Activated CD4-positive, alpha-beta T cell treated with anti-CD3 and anti-CD28 coated beads for 36 hours (primary cell): Measurements from ENCODE around the gene DQX1. TPM values are rescaled to one million over a fixed set of nuclear protein-coding genes. Genes with fewer than 3 reads are reported as not detected.

ENCODE experiments used
- ATAC-seq: fragments of 200-7000 bp; cut with Tn5 transposase; one replicate; pipeline ENCODE4 v1.10.0; 2021; ENCODE audit warnings: mild to moderate bottlenecking, moderate library complexity
- CTCF ChIA-PET: fragments of 350-600 bp; sonication (Branson Sonifier 250); formaldehyde crosslinking; loops from one replicate; lab custom pipeline; 2021; ENCODE audit warnings: antibody characterized with exemption; lab: Charles Lee
- POLR2A ChIA-PET: fragments of 350-600 bp; sonication (Branson Sonifier 250); formaldehyde crosslinking; loops from one replicate; lab custom pipeline; 2021; ENCODE audit warnings: antibody characterized with exemption, inconsistent platforms; lab: Charles Lee
- DNase-seq: peaks from one replicate; pipeline ENCODE4 v3.0.0-alpha.2; 2020
- H3K27ac Mint-ChIP-seq: one replicate; pipeline ENCODE4 v1.8.0; 2021; ENCODE audit warnings: mixed read lengths
- H3K27me3 Mint-ChIP-seq: one replicate; pipeline ENCODE4 v1.8.0; 2021; ENCODE audit warnings: mixed read lengths
- H3K36me3 Mint-ChIP-seq: one replicate; pipeline ENCODE4 v1.8.0; 2021; ENCODE audit warnings: low read depth, mixed read lengths
- H3K4me1 Mint-ChIP-seq: one replicate; pipeline ENCODE4 v1.8.0; 2021; ENCODE audit warnings: mixed read lengths
- H3K4me3 Mint-ChIP-seq: one replicate; pipeline ENCODE4 v1.8.0; 2021; ENCODE audit warnings: mild to moderate bottlenecking, moderate library complexity, mixed read lengths
- H3K9me3 Mint-ChIP-seq: one replicate; pipeline ENCODE4 v1.8.0; 2021; ENCODE audit warnings: low read depth, mixed read lengths
- intact Hi-C, 2 experiments: fragments of 100-400 bp; cut with DNase I in 1 of 2; cut with micrococcal nuclease in 1 of 2; formaldehyde crosslinking; loops; one replicate each; pipeline versions ENCODE4 v1.14.2 to v1.15.1; 2022 to 2024; cut with DNase I, micrococcal nuclease
- total RNA-seq, 2 experiments: library from RNA; stranded (reverse); gene quantifications; one replicate each; pipeline ENCODE4 v1.2.3, GENCODE V29; 2021

The DQX1 gene
- total RNA-seq, 2 experiments from 2014 or later, result 0.40 to 0.41 TPM

DNA sequence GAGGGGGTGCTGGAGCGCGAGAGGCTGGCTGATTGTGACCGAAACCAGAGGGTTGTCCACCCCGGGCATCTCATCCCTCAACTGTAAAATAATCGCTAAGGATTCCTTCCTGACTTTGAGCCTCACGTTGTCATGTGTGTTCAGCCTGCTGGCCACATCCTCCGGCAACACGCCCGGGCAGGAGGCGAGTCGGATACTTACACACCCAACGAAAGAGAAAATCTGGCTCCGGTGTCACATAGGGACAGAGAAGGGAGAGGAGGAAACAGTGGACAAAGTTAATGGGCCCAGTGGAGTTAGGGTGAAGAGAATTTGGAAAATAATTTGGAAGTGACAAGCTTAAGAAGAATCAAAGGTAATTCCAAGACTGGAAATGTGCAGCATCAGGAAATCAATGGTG is 9.4 kb downstream of the DQX1 start:
- Mint-ChIP-seq H3K4me1 (peaks cover 14% of the 10 kb centered on the region), H3K4me3 (no peak overlapping the region), H3K9me3 (no peaks in the 10 kb centered on the region), H3K27me3 (peaks cover 66% of the 10 kb centered on the region), H3K27ac (no peak overlapping the region), H3K36me3 (peaks cover 8% of the 10 kb centered on the region)
- ATAC-seq (no peak), DNase-seq (no peak)
- ChIA-PET POLR2A (interaction anchor here (1.0 to 1.6 kb wide), 2 partner anchors 10 to 13 kb away, joined by 3 read pairs; partner anchors contain the start of genes AUP1 and HTRA2), CTCF (interaction anchor here (0.7 to 1.2 kb wide), 4 partner anchors 12 to 780 kb away, joined by 3 to 4 read pairs (median 3); no protein-coding TSS in a partner anchor)
- intact Hi-C loops, result no loop called here

DNA sequence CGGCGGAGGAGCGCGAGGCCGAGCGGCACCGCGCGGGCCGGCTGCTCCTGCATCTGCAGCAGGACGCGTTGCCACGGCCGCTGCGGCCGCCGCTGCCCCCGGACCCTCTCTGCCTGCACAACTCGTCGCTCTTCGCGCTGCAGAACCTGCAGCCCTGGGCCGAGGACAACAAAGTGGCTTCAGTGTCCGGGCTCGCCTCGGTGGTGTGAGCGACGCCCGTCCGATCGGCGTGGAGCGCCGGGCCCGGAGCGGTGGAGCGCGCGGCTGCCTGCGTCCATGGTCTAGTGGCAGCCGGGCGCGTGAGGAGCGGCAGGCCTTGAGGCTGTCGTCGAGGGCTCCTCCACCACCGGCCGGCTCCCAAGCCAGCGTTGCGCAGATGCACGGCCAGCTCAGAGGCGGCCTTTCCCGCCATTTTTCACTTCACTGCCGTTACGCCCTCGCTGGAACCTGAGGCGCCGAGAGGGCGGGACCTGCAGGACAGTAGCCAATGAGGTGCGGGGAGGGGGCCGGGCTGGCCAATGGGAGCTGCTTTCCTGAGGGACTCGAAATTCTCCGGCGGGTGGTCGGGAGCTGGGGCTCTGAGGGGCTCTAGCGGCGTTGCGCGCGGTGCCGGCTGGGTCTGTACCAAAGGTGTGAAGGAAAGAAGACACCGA is 9.9 kb downstream of the DQX1 start:
- peaks cover 8% of the 10 kb centered on the region for H3K36me3 Mint-ChIP-seq
- peaks cover 14% of the 10 kb centered on the region for H3K4me1 Mint-ChIP-seq
- POLR2A ChIA-PET, result interaction anchor here (1.0 to 1.6 kb wide), 4 partner anchors 9 to 58 kb away, joined by 3 to 4 read pairs (median 3); partner anchors contain the start of genes AUP1, DQX1, HTRA2 and WBP1
- CTCF ChIA-PET, result interaction anchor here (0.6 to 1.3 kb wide), 6 partner anchors 13 to 1266 kb away, joined by 3 to 4 read pairs (median 3); no protein-coding TSS in a partner anchor
- H3K27me3 Mint-ChIP-seq, result peaks cover 70% of the 10 kb centered on the region
- H3K27ac Mint-ChIP-seq, result no peak overlapping the region
- intact Hi-C loops, result loop anchor here in 1 of 2 experiments (2.0 kb wide), 1 partner anchor 39 kb away; the partner anchor contains the start of gene DOK1
- no peaks in the 10 kb centered on the region for H3K9me3 Mint-ChIP-seq
- DNase-seq (peak; percentile 84), ATAC-seq (peak; percentile 85)
- peak overlapping the region; percentile 46 for H3K4me3 Mint-ChIP-seq

DNA sequence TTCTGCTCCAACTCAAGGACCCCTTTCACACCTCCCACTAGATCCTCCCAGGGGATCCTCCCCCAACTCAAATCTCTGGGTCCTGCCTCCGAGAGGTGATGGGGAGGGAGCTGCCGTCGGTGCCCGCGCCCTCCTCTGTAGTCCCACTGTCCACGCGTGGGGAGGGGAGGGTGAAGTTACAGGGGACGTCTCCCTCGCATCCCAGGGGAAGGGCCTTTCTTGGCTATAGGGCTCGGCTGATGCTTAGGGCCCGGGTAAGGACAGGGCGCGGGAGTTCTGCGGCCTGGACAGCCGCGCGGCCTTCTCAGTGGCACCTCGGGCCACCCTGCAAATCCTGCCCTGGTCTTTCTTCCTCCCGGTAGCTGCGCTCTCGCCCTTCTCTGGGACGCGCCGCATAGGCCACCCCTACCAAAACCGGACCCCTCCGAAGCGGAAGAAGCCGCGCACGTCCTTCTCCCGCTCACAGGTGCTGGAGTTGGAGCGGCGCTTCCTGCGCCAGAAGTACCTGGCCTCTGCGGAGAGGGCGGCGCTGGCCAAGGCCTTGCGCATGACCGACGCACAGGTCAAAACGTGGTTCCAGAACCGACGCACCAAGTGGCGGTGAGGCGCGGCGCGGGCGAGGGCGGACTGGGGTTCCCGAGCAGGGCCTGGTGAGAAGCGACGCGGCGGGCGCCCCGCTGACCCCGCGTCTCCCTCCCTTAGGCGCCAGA is 10.6 kb downstream of the DQX1 start:
- intact Hi-C loops, result loop anchor here in 1 of 2 experiments (2.0 kb wide), 1 partner anchor 39 kb away; the partner anchor contains the start of gene DOK1
- CTCF ChIA-PET, result interaction anchor here (0.6 to 1.3 kb wide), 4 partner anchors 12 to 1265 kb away, joined by 3 read pairs; no protein-coding TSS in a partner anchor

DNA sequence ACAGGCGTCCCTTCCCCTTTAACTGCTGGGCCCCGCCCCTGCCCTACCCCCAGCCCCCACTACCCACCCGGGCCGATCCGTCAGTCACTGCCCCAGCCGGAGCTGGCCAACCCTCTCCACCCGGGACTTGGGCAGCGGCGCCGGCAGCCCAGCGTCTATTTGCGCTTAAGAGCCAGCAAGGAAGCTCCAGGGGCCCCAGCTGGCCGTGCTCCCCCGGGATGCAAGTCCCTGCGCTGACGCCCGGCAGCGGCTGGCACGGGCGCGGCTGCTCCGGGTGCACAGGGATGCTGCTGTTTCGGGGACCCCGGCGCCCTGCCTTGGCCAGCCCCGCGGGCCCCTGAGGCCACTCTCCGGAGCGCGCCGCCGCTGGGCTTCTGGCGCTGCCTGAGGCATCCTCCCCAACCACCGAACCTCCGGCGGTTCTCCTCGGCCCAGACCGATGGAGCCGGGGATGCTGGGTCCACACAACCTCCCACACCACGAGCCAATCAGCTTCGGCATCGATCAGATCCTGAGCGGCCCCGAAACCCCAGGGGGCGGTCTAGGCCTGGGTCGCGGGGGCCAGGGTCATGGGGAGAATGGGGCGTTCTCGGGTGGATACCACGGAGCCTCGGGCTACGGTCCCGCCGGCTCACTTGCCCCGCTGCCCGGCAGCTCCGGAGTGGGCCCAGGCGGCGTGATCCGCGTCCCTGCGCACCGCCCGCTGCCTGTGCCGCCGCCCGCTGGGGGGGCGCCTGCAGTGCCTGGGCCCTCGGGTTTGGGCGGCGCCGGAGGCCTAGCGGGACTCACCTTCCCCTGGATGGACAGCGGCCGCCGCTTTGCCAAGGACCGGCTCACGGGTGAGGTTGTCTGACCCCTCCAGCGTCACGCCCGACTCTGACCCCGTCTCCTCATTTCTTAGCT is 11.4 kb downstream of the DQX1 start, which contains the start of gene TLX2:
TLX2 (plus strand) TSS at position 83 of the 903 bp plus-strand sequence; CDS start at position 440, 357 bp downstream.
- Mint-ChIP-seq H3K4me3 (peak within 1 kb of the TSS; percentile 57), H3K27ac (no peak within 1 kb of the TSS), H3K9me3 (no peaks in the 10 kb centered on the region), H3K36me3 (peaks cover 8% of the 10 kb centered on the region), H3K4me1 (peaks cover 17% of the 10 kb centered on the region), H3K27me3 (peaks cover 64% of the 10 kb centered on the region)
- intact Hi-C loops, result loop anchor here in 1 of 2 experiments (1.0 to 2.0 kb wide), 2 partner anchors 15 to 40 kb away; partner anchors contain the start of genes DOK1 and LBX2
- ChIA-PET CTCF (interaction anchor here (0.9 to 1.3 kb wide), 4 partner anchors 11 to 75 kb away, joined by 3 read pairs; no protein-coding TSS in a partner anchor), POLR2A (interaction anchor here (1.3 kb wide), 1 partner anchor 56 kb away, joined by 4 read pairs; the partner anchor contains the start of gene WBP1)
- DNase-seq (peak; percentile 43), ATAC-seq (peak; percentile 20)

More for the DNA sequence above, 10.6 kb downstream of the DQX1 start:
- peak; percentile 35 for DNase-seq
- no peaks in the 10 kb centered on the region for H3K9me3 Mint-ChIP-seq
- peaks cover 16% of the 10 kb centered on the region for H3K4me1 Mint-ChIP-seq
- no peak for ATAC-seq
- H3K36me3 Mint-ChIP-seq, result peaks cover 8% of the 10 kb centered on the region
- H3K27me3 Mint-ChIP-seq, result peaks cover 69% of the 10 kb centered on the region
- POLR2A ChIA-PET, result interaction anchor here (1.1 to 1.6 kb wide), 3 partner anchors 10 to 57 kb away, joined by 3 to 4 read pairs (median 3); partner anchors contain the start of genes AUP1, DQX1, HTRA2 and WBP1
- H3K27ac Mint-ChIP-seq, result no peak overlapping the region
- H3K4me3 Mint-ChIP-seq, result peak overlapping the region; percentile 57

DNA sequence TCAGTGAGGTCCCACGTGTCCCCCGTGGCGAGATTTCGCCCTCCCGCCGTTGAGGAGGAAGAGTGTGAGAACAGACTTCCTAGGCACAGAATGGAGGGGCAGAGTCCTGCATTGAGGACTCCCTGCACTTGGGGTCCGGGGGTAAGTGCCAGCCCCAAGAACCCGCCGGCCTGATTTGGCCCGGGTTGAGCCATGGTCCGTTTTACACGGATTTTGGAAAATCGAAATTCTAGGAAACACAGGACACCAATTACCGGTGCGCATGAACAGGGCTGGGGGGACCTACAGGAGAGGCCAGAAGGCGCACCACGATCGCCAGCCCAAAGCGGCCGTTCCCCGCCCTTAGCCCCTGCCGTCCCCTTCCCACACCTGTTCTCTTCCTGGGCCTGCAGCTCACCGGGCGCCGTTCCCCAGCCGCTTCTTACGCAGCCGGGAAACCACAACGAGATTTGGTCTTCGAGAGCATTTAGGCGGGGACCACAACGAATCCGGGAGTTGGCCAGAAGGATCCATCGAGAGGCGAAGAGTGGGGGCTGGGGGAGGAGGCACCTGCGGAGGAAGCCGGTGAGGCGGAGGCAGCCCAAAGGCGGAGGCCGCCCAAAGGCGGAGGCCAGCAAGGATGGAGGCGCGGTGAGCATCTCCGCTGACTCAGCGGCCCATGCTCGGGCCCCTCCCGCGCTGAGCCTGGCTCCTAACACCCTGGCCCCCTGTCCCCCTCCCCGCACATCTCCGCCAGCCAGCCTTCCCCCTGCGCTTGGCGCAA is 12.2 kb downstream of the DQX1 start:
- H3K4me1 Mint-ChIP-seq, result peaks cover 17% of the 10 kb centered on the region

DNA sequence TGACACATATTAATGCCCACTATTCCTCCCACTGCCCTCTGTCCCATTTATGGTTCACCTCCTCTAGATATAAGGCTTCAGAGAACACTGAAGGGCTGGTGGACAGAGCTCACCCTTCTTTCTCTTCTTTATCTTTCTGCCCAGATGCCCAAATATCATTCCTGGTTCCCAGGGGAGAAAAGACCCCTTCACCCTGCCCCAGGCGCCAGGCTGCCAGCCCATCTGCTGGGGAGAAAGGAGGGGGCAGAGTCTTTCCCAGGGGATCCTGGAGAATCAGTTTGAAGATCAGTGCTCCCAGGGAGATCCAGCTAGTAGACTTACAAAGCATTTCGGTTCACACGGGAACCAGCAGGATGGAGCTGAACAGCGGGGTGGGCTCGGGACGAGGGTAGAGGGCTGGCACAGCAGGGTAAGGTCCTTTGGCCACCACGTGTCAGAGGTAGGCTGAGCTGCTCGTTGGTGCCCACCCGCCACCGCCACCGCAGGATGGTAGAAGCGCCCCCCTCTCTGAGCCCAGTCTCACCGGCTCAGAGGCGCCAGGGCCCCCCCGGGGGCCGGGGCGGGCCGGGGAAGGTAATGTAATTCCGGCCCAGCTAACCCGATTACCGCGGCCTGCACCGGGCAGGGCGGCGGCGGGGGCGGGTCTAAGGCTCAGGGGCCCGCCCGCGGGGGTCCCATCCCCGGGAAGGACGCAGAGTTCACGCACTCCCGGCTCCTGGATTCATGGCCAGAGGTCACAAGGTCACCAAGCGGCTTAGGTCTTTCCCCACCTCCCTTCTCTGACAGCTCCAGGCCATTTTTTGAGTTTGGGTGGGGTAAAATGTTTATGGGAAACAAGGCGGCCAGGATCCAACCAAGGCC is 13.1 kb downstream of the DQX1 start:
- DNase-seq (no peak), ATAC-seq (no peak)
- Mint-ChIP-seq H3K27ac (no peak overlapping the region), H3K36me3 (peaks cover 8% of the 10 kb centered on the region), H3K27me3 (peaks cover 55% of the 10 kb centered on the region), H3K4me1 (peaks cover 23% of the 10 kb centered on the region), H3K4me3 (no peak overlapping the region), H3K9me3 (no peaks in the 10 kb centered on the region)
- CTCF ChIA-PET, result interaction anchor here (0.6 to 1.3 kb wide), 4 partner anchors 30 to 474 kb away, joined by 3 to 5 read pairs (median 3); partner anchors contain the start of genes CCDC142 and TTC31
- POLR2A ChIA-PET, result interaction anchor here (0.6 kb wide), 1 partner anchor 46 kb away, joined by 3 read pairs; no protein-coding TSS in a partner anchor
- intact Hi-C loops, result no loop called here

More for the DNA sequence above, 12.2 kb downstream of the DQX1 start:
- Mint-ChIP-seq H3K4me3 (peak overlapping the region; percentile 25), H3K27me3 (peaks cover 62% of the 10 kb centered on the region), H3K27ac (no peak overlapping the region), H3K9me3 (no peaks in the 10 kb centered on the region), H3K36me3 (peaks cover 8% of the 10 kb centered on the region)
- intact Hi-C loops, result loop anchor here in 1 of 2 experiments (1.0 to 2.0 kb wide), 2 partner anchors 14 to 41 kb away; partner anchors contain the start of genes DOK1 and LBX2
- CTCF ChIA-PET, result interaction anchor here (1.0 to 1.3 kb wide), 3 partner anchors 31 to 101 kb away, joined by 3 to 5 read pairs (median 3); partner anchors contain the start of genes CCDC142 and TTC31
- peak; percentile 66 for DNase-seq
- POLR2A ChIA-PET, result interaction anchor here (0.6 kb wide), 1 partner anchor 47 kb away, joined by 3 read pairs; no protein-coding TSS in a partner anchor
- ATAC-seq, result peak; percentile 44

DNA sequence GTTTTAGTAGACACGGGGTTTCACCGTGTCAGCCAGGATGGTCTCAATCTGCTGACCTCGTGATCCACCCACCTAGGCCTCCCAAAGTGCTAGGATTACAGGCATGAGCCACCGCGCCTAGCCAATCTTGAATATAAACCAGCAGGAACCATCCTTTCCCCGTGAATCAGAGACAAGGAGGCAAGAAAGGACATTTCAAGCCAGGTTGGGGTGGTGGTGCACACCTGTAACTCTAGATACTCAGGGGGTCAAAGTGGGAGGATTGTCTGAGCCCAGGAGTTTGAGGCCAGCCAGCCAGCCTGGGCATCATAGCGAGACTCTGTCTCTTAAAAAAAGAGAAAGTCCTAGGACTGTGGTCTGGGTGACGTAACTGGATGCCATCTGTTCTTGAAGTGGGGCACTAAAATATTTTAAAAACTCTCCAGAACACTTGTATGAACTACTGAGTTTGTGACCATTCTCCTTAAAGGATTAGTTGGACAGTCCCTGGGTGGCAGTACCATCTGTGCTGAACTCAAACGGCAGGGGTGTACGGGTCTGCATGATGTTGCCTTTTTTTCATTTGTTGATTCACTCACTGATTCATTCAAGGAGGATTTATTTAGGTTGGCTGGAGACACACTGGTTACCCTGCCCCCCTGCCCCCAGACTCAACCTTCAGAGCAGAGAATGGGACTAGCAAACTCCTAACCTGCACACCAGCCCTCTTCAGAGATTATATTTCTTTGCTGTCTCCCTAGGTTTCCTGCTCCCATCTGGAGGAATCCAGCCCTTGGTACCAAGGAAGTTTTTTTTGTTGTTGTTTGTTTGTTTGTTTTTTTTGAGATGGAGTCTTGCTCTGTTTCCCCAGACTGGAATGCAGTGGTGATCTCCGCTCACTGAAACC is 14.7 kb downstream of the DQX1 start:
- H3K4me1 Mint-ChIP-seq, result peaks cover 26% of the 10 kb centered on the region
- ATAC-seq, result no peak
- intact Hi-C loops, result no loop called here
- no peak overlapping the region for H3K27ac Mint-ChIP-seq
- H3K27me3 Mint-ChIP-seq, result peaks cover 41% of the 10 kb centered on the region
- H3K4me3 Mint-ChIP-seq, result no peak overlapping the region
- POLR2A ChIA-PET, result no interaction called here
- H3K9me3 Mint-ChIP-seq, result no peaks in the 10 kb centered on the region
- CTCF ChIA-PET, result interaction anchor here (1.1 to 1.7 kb wide), 3 partner anchors 8 to 11 kb away, joined by 3 to 7 read pairs (median 6); no protein-coding TSS in a partner anchor
- peaks cover 7% of the 10 kb centered on the region for H3K36me3 Mint-ChIP-seq
- no peak for DNase-seq

DNA sequence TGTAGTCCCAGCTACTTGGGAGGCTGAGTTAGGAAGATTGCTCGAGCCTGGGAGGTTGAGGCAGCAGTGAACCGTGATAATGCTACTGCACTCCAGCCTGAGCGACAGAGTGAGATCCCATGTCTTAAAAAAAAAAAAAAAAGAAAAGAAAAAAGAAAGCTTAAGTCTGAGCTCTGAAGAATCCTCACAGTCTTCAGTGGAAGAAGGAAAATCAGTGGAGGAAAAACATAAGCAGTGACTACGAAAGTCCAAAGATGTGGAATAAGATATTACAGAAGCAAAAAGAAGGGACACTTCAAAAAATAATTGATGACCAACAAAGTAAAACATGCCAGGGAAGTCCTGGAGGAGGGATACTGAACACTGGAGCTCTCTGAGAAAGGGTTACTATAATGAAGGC is 15.8 kb downstream of the DQX1 start:
- Mint-ChIP-seq H3K9me3 (no peaks in the 10 kb centered on the region), H3K36me3 (peaks cover 15% of the 10 kb centered on the region), H3K27ac (no peak overlapping the region), H3K27me3 (peaks cover 36% of the 10 kb centered on the region), H3K4me3 (no peak overlapping the region), H3K4me1 (peaks cover 26% of the 10 kb centered on the region)
- intact Hi-C loops, result no loop called here
- DNase-seq (no peak), ATAC-seq (no peak)
- ChIA-PET CTCF (interaction anchor here (1.1 to 1.7 kb wide), 4 partner anchors 9 to 27 kb away, joined by 3 to 7 read pairs (median 6); partner anchors contain the start of genes CCDC142 and TTC31), POLR2A (interaction anchor here (0.9 to 1.7 kb wide), 2 partner anchors 16 to 52 kb away, joined by 3 to 5 read pairs; partner anchors contain the start of genes DQX1 and WBP1)
